Heart left ventricle (tissue), 13 donors: ENCODE measurements around the gene ASPSCR1.

Source experiments
- CTCF ChIP-seq, 12 donors: fragments of 200-600 bp; sonication (generic) in 4 of 12; IDR thresholded peaks; one replicate each; pipeline versions ENCODE4 v1.5.0 to v1.8.0; 2018 to 2022; ENCODE audit warnings: antibody characterized with exemption in 12 of 12, mild to moderate bottlenecking in 5 of 12
- POLR2A ChIP-seq, 2 donors: fragments of 450-650 bp; IDR thresholded peaks; one replicate each; pipeline ENCODE4 v1.6.1; 2017; ENCODE audit warnings: antibody characterized with exemption in 2 of 2, mild to moderate bottlenecking in 2 of 2, moderate library complexity in 2 of 2
- donor health status: ischemic (EF 13 %, LVEDD 7.1; RV severe dilation, severe dysfunction).
- donor health status: DM: no; HTN: yes; CAD: no.
- donor health status: DM: no; HTN: no; CAD: no.
- donor health status: ischemic (EF 25% LVEDD 6.9; RV normal size, moderate dysfunction).
- donor health status: ischemic (EF 25% LVEDD 5.7; RV mildly dilated, moderate dysfunction).
- donor health status: ischemic (EF 35%, LVEDD 5.7; RV mildly dilated, moderate dysfunction).
- donor health status: nonischemic (EF 11% LVEDD 7.7; RV severe dilation, severe dysfunction).
- donor health status: DM: yes; HTN: yes; CAD: no.
- donor health status: PGD.
- donor health status: ischemic (EF 29% LVEDD 5.4; RV normal size, mild dysfunction).
- donor health status: nonischemic (EF 23%, LVEDD 6.1; RV moderate dilation, normal function).

GRCh38 chr17:81935709-81936084 lies 41.7 kb upstream of the ASPSCR1 start:
- TF ChIP-seq POLR2A (IDR thresholded peaks at IDR 0.05) = no peak
- TF ChIP-seq CTCF (IDR thresholded peaks at IDR 0.05) = no peak
